MCF 10A (cell line): ENCODE results near the gene C16orf96. TPM values are rescaled to one million over a fixed set of nuclear protein-coding genes. Genes with fewer than 3 reads are reported as not detected.
A peak's percentile ranks its signal among the peaks of the same experiment; 100 is the strongest.

Source experiments
- BruUV-seq: library from RNA; stranded (reverse); fragments of 400-500 nt; replicated peaks from 2 replicates; lab custom pipeline; 2021; lab: Mats Ljungman, UMichigan
- CTCF ChIA-PET: fragments of 300-600 bp; sonication (Branson Sonifier 250); formaldehyde crosslinking; extraction: SDS; loops from one replicate; lab custom pipeline; 2021; ENCODE audit warnings: antibody characterized with exemption, inconsistent platforms; lab: Yijun Ruan, JAX
- POLR2A ChIA-PET: fragments of 300-600, 350-650 bp; sonication (Branson Sonifier 250); formaldehyde crosslinking; extraction: SDS; loops from one replicate; lab custom pipeline; 2020; ENCODE audit warnings: antibody characterized with exemption, inconsistent platforms; lab: Yijun Ruan, JAX
- DNase-seq: peaks from one replicate; pipeline ENCODE4 v3.0.0-alpha.2; 2018; ENCODE audit not compliant: unreplicated experiment
- H3K27ac Mint-ChIP-seq: one replicate; pipeline ENCODE4 v1.8.0; 2022; ENCODE audit warnings: mild to moderate bottlenecking, low read depth, mixed read lengths; ENCODE audit not compliant: unreplicated experiment
- H3K27me3 Mint-ChIP-seq: one replicate; pipeline ENCODE4 v1.8.0; 2022; ENCODE audit warnings: mixed read lengths; ENCODE audit not compliant: insufficient read depth, unreplicated experiment
- H3K36me3 Mint-ChIP-seq: one replicate; pipeline ENCODE4 v1.8.0; 2022; ENCODE audit warnings: mild to moderate bottlenecking, moderate library complexity, mixed read lengths; ENCODE audit not compliant: insufficient read depth, unreplicated experiment
- H3K4me1 Mint-ChIP-seq: one replicate; pipeline ENCODE4 v1.8.0; 2022; ENCODE audit warnings: mixed read lengths; ENCODE audit not compliant: insufficient read depth, unreplicated experiment
- H3K4me3 Mint-ChIP-seq: one replicate; pipeline ENCODE4 v1.8.0; 2022; ENCODE audit warnings: mild to moderate bottlenecking, moderate library complexity, mixed read lengths; ENCODE audit not compliant: unreplicated experiment
- H3K9me3 Mint-ChIP-seq: one replicate; pipeline ENCODE4 v1.8.0; 2022; ENCODE audit warnings: mixed read lengths; ENCODE audit not compliant: unreplicated experiment
- intact Hi-C: fragments of 100-400 bp; cut with micrococcal nuclease; formaldehyde crosslinking; loops from 2 replicates; pipeline ENCODE4 v1.14.1; 2022
- total RNA-seq: library from RNA; stranded (reverse); gene quantifications from 2 replicates; pipeline ENCODE4 v1.2.3, GENCODE V29; 2022
- TF ChIP-seq, protein P1 (sequence below): fragments of 200-600 bp; IDR thresholded peaks from one replicate; pipeline ENCODE4 v1.8.0; 2022; ENCODE audit warnings: antibody characterized with exemption, mild to moderate bottlenecking; ENCODE audit not compliant: unreplicated experiment

C16orf96 gene
- total RNA-seq, 1 experiment from 2014 or later, result not detected

DNA sequence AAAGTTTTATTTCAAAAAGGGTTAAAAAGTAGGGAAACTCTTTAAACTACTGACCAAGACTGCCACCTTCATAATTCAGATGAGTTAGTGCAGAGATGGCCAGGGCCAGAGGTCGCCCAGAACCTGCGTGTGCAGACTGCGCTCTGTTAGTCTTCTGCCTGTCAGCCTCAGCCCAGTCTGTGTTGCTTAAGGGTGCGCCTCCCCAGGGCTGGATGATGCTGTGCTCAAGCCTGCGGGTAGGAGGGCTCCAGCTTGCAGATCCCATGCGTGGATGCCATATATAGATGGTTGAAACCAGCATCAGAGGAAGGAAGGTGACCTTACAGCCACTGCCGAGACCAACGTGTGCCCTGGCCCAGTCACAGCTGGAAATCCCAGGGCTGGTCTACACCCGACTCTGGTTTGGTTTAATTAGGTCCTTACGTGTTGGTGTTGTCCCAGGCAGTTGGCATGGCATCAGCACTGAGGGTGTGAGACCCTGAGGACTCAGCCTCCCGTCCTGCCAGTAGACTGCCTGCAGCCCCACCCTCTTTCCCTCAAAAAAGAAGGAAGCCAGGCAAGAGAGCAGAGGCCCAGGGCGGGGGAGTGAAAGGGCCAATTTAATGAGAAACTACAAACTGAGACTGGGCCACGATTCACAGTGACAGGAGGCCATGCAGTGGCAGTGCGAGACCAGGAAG, 45.3 kb upstream of the C16orf96 start:
- POLR2A ChIA-PET, result interaction anchor here (0.8 to 1.8 kb wide), 2 partner anchors 37 to 42 kb away, joined by 5 read pairs; no protein-coding TSS in a partner anchor
- intact Hi-C loops, result no loop called here
- no TSS peak for BruUV-seq
- H3K4me3 Mint-ChIP-seq, result no peak overlapping the region
- CTCF ChIA-PET, result interaction anchor here (1.1 to 8.9 kb wide), 8 partner anchors 9 to 115 kb away, joined by 3 to 86 read pairs (median 3); no protein-coding TSS in a partner anchor
- H3K27me3 Mint-ChIP-seq, result no peaks in the 10 kb centered on the region
- DNase-seq, result no peak
- no peak overlapping the region for H3K27ac Mint-ChIP-seq
- no peaks in the 10 kb centered on the region for H3K9me3 Mint-ChIP-seq
- TF ChIP-seq, protein P1, sequence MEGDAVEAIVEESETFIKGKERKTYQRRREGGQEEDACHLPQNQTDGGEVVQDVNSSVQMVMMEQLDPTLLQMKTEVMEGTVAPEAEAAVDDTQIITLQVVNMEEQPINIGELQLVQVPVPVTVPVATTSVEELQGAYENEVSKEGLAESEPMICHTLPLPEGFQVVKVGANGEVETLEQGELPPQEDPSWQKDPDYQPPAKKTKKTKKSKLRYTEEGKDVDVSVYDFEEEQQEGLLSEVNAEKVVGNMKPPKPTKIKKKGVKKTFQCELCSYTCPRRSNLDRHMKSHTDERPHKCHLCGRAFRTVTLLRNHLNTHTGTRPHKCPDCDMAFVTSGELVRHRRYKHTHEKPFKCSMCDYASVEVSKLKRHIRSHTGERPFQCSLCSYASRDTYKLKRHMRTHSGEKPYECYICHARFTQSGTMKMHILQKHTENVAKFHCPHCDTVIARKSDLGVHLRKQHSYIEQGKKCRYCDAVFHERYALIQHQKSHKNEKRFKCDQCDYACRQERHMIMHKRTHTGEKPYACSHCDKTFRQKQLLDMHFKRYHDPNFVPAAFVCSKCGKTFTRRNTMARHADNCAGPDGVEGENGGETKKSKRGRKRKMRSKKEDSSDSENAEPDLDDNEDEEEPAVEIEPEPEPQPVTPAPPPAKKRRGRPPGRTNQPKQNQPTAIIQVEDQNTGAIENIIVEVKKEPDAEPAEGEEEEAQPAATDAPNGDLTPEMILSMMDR, result no peak
- H3K4me1 Mint-ChIP-seq, result no peaks in the 10 kb centered on the region
- H3K36me3 Mint-ChIP-seq, result peaks cover 41% of the 10 kb centered on the region

DNA sequence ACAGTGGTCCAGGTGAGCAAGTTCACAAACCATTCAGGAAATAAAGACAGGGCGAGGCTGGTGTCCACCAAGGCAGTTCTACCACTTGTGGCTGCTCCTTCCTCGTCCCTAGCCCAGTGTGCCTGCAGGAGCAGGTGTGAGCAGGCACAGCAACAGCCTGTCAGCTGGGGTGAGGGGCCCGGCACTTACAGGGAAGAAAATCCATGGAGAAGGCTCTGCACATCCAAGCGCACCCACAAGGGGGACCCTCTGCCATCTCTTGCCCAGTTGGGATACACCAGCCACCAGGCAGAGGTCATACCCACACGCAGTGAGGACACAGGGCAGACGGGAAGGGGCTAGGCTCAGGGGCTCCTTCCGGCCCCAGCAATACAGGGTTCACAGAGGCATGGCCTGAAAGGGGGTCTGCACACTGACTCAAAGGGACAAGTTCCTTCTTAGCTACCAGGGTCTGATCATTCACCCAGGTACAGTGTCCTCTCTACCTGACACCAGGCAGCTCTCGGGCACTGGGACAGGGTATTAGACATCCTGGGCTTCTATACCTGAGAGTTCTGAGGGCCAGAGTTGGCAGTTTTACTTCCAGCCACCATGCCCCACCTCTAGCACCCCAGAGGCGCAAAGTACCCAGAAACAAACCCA, 44.6 kb upstream of the C16orf96 start:
- peaks cover 35% of the 10 kb centered on the region for H3K36me3 Mint-ChIP-seq
- DNase-seq, result peak; percentile 32
- H3K27ac Mint-ChIP-seq, result no peak overlapping the region
- H3K4me3 Mint-ChIP-seq, result no peak overlapping the region
- H3K27me3 Mint-ChIP-seq, result no peaks in the 10 kb centered on the region
- no peaks in the 10 kb centered on the region for H3K4me1 Mint-ChIP-seq
- intact Hi-C loops, result no loop called here
- ChIA-PET CTCF (interaction anchor here (0.6 to 8.9 kb wide), 5 partner anchors 11 to 74 kb away, joined by 3 to 86 read pairs (median 5); no protein-coding TSS in a partner anchor), POLR2A (interaction anchor here (1.8 kb wide), 1 partner anchor 36 kb away, joined by 5 read pairs; no protein-coding TSS in a partner anchor)
- TSS peak; percentile 16 for BruUV-seq
- no peaks in the 10 kb centered on the region for H3K9me3 Mint-ChIP-seq
- TF ChIP-seq, protein P1, result peak; percentile 49

DNA sequence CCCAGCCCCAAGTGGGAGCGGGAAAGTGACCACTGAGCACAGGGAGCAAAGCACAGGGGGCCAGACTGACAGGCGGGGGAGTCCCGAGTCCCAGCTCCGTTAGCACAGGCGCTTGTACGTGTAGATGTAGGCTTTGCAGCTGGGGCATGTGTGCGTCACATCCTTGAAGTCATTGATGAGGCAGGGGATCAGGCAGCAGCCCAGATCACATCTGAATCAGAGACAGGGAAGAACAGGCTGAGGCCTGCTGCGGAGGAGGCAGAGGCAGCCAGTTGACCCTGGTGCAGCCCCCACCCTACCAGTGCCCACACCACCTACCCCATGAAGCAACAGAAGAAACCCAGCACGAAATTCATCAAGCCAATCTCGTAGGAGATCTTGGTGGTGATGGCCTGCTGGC, 43.7 kb upstream of the C16orf96 start:
- H3K27me3 Mint-ChIP-seq, result no peaks in the 10 kb centered on the region
- no peaks in the 10 kb centered on the region for H3K4me1 Mint-ChIP-seq
- no peak for DNase-seq
- no TSS peak for BruUV-seq
- no peak overlapping the region for H3K4me3 Mint-ChIP-seq
- intact Hi-C loops, result no loop called here
- no peak overlapping the region for H3K27ac Mint-ChIP-seq
- H3K36me3 Mint-ChIP-seq, result peaks cover 30% of the 10 kb centered on the region
- TF ChIP-seq, protein P1, result no peak
- H3K9me3 Mint-ChIP-seq, result no peaks in the 10 kb centered on the region
- ChIA-PET CTCF (interaction anchor here (1.4 to 1.5 kb wide), 2 partner anchors 11 to 17 kb away, joined by 4 to 7 read pairs; no protein-coding TSS in a partner anchor), POLR2A (no interaction called here)
